ENCODE measurements around the gene ZEB1.

DNA sequence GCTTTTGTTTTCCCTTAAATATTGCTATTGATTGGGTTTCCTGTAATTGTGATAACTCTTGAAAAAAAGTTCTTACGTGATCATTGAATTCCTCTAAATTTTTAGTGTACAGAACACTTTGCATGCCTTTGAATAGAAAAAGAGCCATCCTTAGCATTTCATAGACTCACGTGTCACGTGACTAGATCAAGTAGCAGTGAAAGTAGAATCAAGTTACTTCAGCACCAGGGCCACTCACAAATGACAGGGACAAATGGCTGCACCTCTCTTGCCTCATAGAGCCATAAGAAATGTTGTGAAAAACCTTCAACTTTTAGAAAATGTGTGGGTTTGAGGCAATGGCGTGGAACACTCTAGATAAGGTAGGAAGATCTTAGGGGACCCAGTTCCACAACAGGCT is 203.8 kb downstream of the ZEB1 start:
- TF ChIP-seq, protein P1, sequence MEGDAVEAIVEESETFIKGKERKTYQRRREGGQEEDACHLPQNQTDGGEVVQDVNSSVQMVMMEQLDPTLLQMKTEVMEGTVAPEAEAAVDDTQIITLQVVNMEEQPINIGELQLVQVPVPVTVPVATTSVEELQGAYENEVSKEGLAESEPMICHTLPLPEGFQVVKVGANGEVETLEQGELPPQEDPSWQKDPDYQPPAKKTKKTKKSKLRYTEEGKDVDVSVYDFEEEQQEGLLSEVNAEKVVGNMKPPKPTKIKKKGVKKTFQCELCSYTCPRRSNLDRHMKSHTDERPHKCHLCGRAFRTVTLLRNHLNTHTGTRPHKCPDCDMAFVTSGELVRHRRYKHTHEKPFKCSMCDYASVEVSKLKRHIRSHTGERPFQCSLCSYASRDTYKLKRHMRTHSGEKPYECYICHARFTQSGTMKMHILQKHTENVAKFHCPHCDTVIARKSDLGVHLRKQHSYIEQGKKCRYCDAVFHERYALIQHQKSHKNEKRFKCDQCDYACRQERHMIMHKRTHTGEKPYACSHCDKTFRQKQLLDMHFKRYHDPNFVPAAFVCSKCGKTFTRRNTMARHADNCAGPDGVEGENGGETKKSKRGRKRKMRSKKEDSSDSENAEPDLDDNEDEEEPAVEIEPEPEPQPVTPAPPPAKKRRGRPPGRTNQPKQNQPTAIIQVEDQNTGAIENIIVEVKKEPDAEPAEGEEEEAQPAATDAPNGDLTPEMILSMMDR (IDR thresholded peaks at IDR 0.05; ENCODE audit: insufficient read depth, low read length, poor library complexity, severe bottlenecking): no peak
- TF ChIP-seq EZH2phosphoT487 (conservative IDR thresholded peaks at IDR 0.05; ENCODE audit: low read length): no peak
